Upper lobe of left lung (tissue), 6 donors: Measurements from ENCODE around the gene FAR1. TPM values are rescaled to one million over a fixed set of nuclear protein-coding genes. Genes with fewer than 3 reads are reported as not detected.

Experiments used
- ATAC-seq, 2 donors: fragments of 200-7000 bp; cut with Tn5 transposase; one replicate each; pipeline ENCODE4 v1.9.1; 2022; ENCODE audit warnings: mild to moderate bottlenecking in 2 of 2, moderate library complexity in 2 of 2; ENCODE audit not compliant: low FRiP score in 2 of 2
- DNase-seq, 2 donors: peaks; one replicate each; pipeline ENCODE4 v3.0.0-alpha.2; 2019 to 2020
- H3K27ac ChIP-seq, 4 donors: fragments of 200-600 bp; sonication (generic); one replicate each; pipeline ENCODE4 v1.5.1; 2016 to 2019
- H3K27me3 ChIP-seq, 4 donors: fragments of 200-600 bp; sonication (generic); one replicate each; pipeline ENCODE4 v1.5.1; 2017 to 2019
- H3K36me3 ChIP-seq, 4 donors: fragments of 200-600 bp; sonication (generic); one replicate each; pipeline ENCODE4 v1.5.1; 2016 to 2019
- H3K4me1 ChIP-seq, 4 donors: fragments of 200-600 bp; sonication (generic); one replicate each; pipeline ENCODE4 v1.5.1; 2018 to 2019
- H3K4me3 ChIP-seq, 4 donors: fragments of 200-600 bp; sonication (generic); one replicate each; pipeline ENCODE4 v1.5.1; 2017 to 2019; ENCODE audit warnings: mild to moderate bottlenecking in 2 of 4, moderate library complexity in 1 of 4
- H3K9me3 ChIP-seq, 4 donors: fragments of 200-600 bp; sonication (generic); one replicate each; pipeline ENCODE4 v1.5.1; 2018 to 2019
- CTCF ChIP-seq, 6 experiments: fragments of 450-650 bp in 4 of 6; fragments of 200-600 bp in 2 of 6; sonication (generic) in 2 of 6; IDR thresholded peaks; one replicate each; pipeline ENCODE4 v1.5.1; 2016 to 2019; ENCODE audit warnings: antibody characterized with exemption in 6 of 6
- EP300 ChIP-seq, 4 donors: sonication (generic); formaldehyde crosslinking; IDR thresholded peaks; one replicate each; pipeline ENCODE4 v1.5.1; 2017; ENCODE audit warnings: antibody characterized with exemption in 4 of 4, control low read depth in 2 of 4
- POLR2A ChIP-seq, 4 donors: fragments of 450-650 bp; IDR thresholded peaks; one replicate each; pipeline ENCODE4 v1.5.1; 2016 to 2017; ENCODE audit warnings: antibody characterized with exemption in 4 of 4, mild to moderate bottlenecking in 2 of 4
- POLR2AphosphoS5 ChIP-seq, 2 donors: sonication (generic); formaldehyde crosslinking; IDR thresholded peaks; one replicate each; pipeline ENCODE4 v1.5.1; 2017; ENCODE audit warnings: antibody characterized with exemption in 2 of 2
- WGBS, 2 donors: methylation state at CpG; one replicate each; pipeline ENCODE4 v1.1.5; 2017 to 2018; 5-methylcytosine and 5-hydroxymethylcytosine counted together
- total RNA-seq, 6 donors: library from RNA; depleted of rRNA in 4 of 6; stranded (reverse); fragments of >200 nt in 4 of 6; gene quantifications; one replicate each; pipeline versions ENCODE4 v1.1.0 to v1.2.1, GENCODE V29; 2016 to 2021
- donor health status: DM: no; HTN: no; CAD: no; lungs with moderate emphysema.
- donor health status: DM: no; HTN: yes; CAD: no; lungs with severe emphysema.

The FAR1 gene
- total RNA-seq, 6 donors from 2014 or later: 45.1 to 74.4 (median 47.9) TPM

GRCh38 chr11:13697710-13698109, 29.2 kb downstream of the FAR1 start:
- no peak overlapping the region for H3K27ac ChIP-seq
- peaks cover 0 to 48% (median 2%) of the 10 kb centered on the region in 4 donors for H3K36me3 ChIP-seq

GRCh38 chr11:13698132-13698531, 29.7 kb downstream of the FAR1 start:
- H3K4me3 ChIP-seq: no peak overlapping the region

More at GRCh38 chr11:13697710-13698109, 29.2 kb downstream of the FAR1 start:
- DNase-seq (no peak), ATAC-seq (no peak)
- peaks cover 0 to 5% (median 2%) of the 10 kb centered on the region in 4 donors for H3K4me1 ChIP-seq
- 86 to 97% methylated on average over 1 of the region's 1 CpG for WGBS, 2 donors
- H3K9me3 ChIP-seq: no peaks in the 10 kb centered on the region
- TF ChIP-seq POLR2A (IDR thresholded peaks at IDR 0.05) (no peak), CTCF (IDR thresholded peaks at IDR 0.05) (no peak), POLR2AphosphoS5 (IDR thresholded peaks at IDR 0.05) (no peak), EP300 (IDR thresholded peaks at IDR 0.05) (no peak)
- H3K27me3 ChIP-seq: no peaks in the 10 kb centered on the region
- no peak overlapping the region for H3K4me3 ChIP-seq

GRCh38 chr11:13699041-13699440, 30.6 kb downstream of the FAR1 start:
- peaks cover 0 to 55% (median 3%) of the 10 kb centered on the region in 4 donors for H3K36me3 ChIP-seq
- H3K4me3 ChIP-seq: no peak overlapping the region
- DNase-seq: no peak
- ATAC-seq: no peak
- H3K27me3 ChIP-seq: no peaks in the 10 kb centered on the region
- no peaks in the 10 kb centered on the region for H3K9me3 ChIP-seq
- H3K27ac ChIP-seq: no peak overlapping the region
- 86 to 94% methylated on average over 2 of the region's 2 CpGs for WGBS, 2 donors
- no peaks in the 10 kb centered on the region for H3K4me1 ChIP-seq
- no peak for TF ChIP-seq POLR2AphosphoS5 (IDR thresholded peaks at IDR 0.05)
- no peak for TF ChIP-seq CTCF (IDR thresholded peaks at IDR 0.05)
- TF ChIP-seq EP300 (IDR thresholded peaks at IDR 0.05): no peak
- no peak for TF ChIP-seq POLR2A (IDR thresholded peaks at IDR 0.05)

More at GRCh38 chr11:13698132-13698531, 29.7 kb downstream of the FAR1 start:
- TF ChIP-seq POLR2AphosphoS5 (IDR thresholded peaks at IDR 0.05): no peak
- no peak for TF ChIP-seq EP300 (IDR thresholded peaks at IDR 0.05)
- no peak for TF ChIP-seq CTCF (IDR thresholded peaks at IDR 0.05)
- no peak for TF ChIP-seq POLR2A (IDR thresholded peaks at IDR 0.05)
- Histone ChIP-seq H3K4me1 (peaks cover 0 to 4% (median 1%) of the 10 kb centered on the region in 4 donors), H3K9me3 (no peaks in the 10 kb centered on the region), H3K36me3 (peaks cover 0 to 52% (median 3%) of the 10 kb centered on the region in 4 donors), H3K27me3 (no peaks in the 10 kb centered on the region), H3K27ac (no peak overlapping the region)
- ATAC-seq (no peak), DNase-seq (no peak)
- 61 to 65% methylated on average over 2 of the region's 2 CpGs for WGBS, 2 donors

- peaks cover 0 to 55% (median 3%) of the 10 kb centered on the region in 4 donors for H3K36me3 ChIP-seq
- no peaks in the 10 kb centered on the region for H3K27me3 ChIP-seq
- TF ChIP-seq POLR2AphosphoS5 (IDR thresholded peaks at IDR 0.05) (no peak), EP300 (IDR thresholded peaks at IDR 0.05) (no peak), CTCF (IDR thresholded peaks at IDR 0.05) (no peak), POLR2A (IDR thresholded peaks at IDR 0.05) (no peak)
- no peaks in the 10 kb centered on the region for H3K9me3 ChIP-seq
- H3K27ac ChIP-seq: no peak overlapping the region
- WGBS, 2 donors: 83 to 84% methylated on average over 1 of the region's 1 CpG
- ATAC-seq (no peak), DNase-seq (no peak)
- H3K4me3 ChIP-seq: no peak overlapping the region
- H3K4me1 ChIP-seq: no peaks in the 10 kb centered on the region
Observed at GRCh38 chr11:13699870-13700269, 31.4 kb downstream of the FAR1 start.

- WGBS, 2 donors: 77 to 92% methylated on average over 2 of the region's 2 CpGs
- TF ChIP-seq POLR2A (IDR thresholded peaks at IDR 0.05) (no peak), POLR2AphosphoS5 (IDR thresholded peaks at IDR 0.05) (no peak), CTCF (IDR thresholded peaks at IDR 0.05) (no peak), EP300 (IDR thresholded peaks at IDR 0.05) (no peak)
- no peak for ATAC-seq
Observed at GRCh38 chr11:13701506-13701905, 33.0 kb downstream of the FAR1 start.

More at GRCh38 chr11:13701506-13701905, 33.0 kb downstream of the FAR1 start:
- Histone ChIP-seq H3K9me3 (no peaks in the 10 kb centered on the region), H3K4me3 (no peak overlapping the region), H3K4me1 (no peaks in the 10 kb centered on the region), H3K27me3 (no peaks in the 10 kb centered on the region), H3K27ac (no peak overlapping the region), H3K36me3 (peaks cover 0 to 43% (median 3%) of the 10 kb centered on the region in 4 donors)
- DNase-seq: no peak
